Tibial nerve (tissue), 4 donors: ENCODE results near the gene GIPC2. TPM values are rescaled to one million over a fixed set of nuclear protein-coding genes. Genes with fewer than 3 reads are reported as not detected.

ENCODE experiments used
- DNase-seq, 2 donors: peaks; one replicate each; pipeline ENCODE4 v3.0.0-alpha.2; 2019; ENCODE audit warnings: low spot score in 2 of 2
- H3K27ac ChIP-seq, 4 donors: fragments of 200-600 bp; sonication (generic) in 3 of 4; one replicate each; pipeline ENCODE4 v1.5.1; 2017 to 2019; ENCODE audit warnings: mild to moderate bottlenecking in 1 of 4
- H3K27me3 ChIP-seq, 2 donors: fragments of 200-600 bp; sonication (generic) in 1 of 2; one replicate each; pipeline versions ENCODE4 v1.5.1 to v1.6.0; 2017 to 2019
- H3K36me3 ChIP-seq, 3 donors: fragments of 200-600 bp; sonication (generic); one replicate each; pipeline ENCODE4 v1.5.1; 2018 to 2019
- H3K4me1 ChIP-seq, 4 donors: fragments of 200-600 bp; sonication (generic) in 3 of 4; one replicate each; pipeline ENCODE4 v1.5.1; 2017 to 2019
- H3K4me3 ChIP-seq, 4 donors: fragments of 200-600 bp; sonication (generic) in 3 of 4; one replicate each; pipeline ENCODE4 v1.5.1; 2017 to 2019; ENCODE audit warnings: mild to moderate bottlenecking in 1 of 4, moderate library complexity in 1 of 4
- H3K9me3 ChIP-seq, 4 donors: fragments of 200-600 bp; sonication (generic) in 3 of 4; one replicate each; pipeline ENCODE4 v1.5.1; 2017 to 2019
- EP300 ChIP-seq, 2 donors: sonication (generic); formaldehyde crosslinking; IDR thresholded peaks; one replicate each; pipeline ENCODE4 v1.6.1; 2017; ENCODE audit warnings: antibody characterized with exemption in 2 of 2, mild to moderate bottlenecking in 1 of 2
- POLR2A ChIP-seq, 2 donors: fragments of 450-650 bp; IDR thresholded peaks; one replicate each; pipeline ENCODE4 v1.6.1; 2017; ENCODE audit warnings: antibody characterized with exemption in 2 of 2, mild to moderate bottlenecking in 2 of 2, moderate library complexity in 2 of 2
- WGBS, 2 donors: methylation state at CpG; one replicate each; pipeline ENCODE4 v1.1.5; 2018; 5-methylcytosine and 5-hydroxymethylcytosine counted together
- small RNA-seq: library from RNA; depleted of rRNA; stranded (forward); fragments of <200 nt; gene quantifications from one replicate; pipeline ENCODE3, GENCODE V24; 2016
- total RNA-seq, 4 donors: library from RNA; depleted of rRNA; stranded (reverse); fragments of >200 nt; gene quantifications; one replicate each; pipeline ENCODE4 v1.1.0, GENCODE V29; 2016
- TF ChIP-seq, protein P1 (sequence below), 5 experiments: fragments of 200-600 bp in 3 of 5; fragments of 450-650 bp in 2 of 5; sonication (generic) in 3 of 5; IDR thresholded peaks; one replicate each; pipeline ENCODE4 v1.5.1; 2016 to 2019; ENCODE audit warnings: antibody characterized with exemption in 5 of 5, mild to moderate bottlenecking in 3 of 5, moderate library complexity in 2 of 5

The GIPC2 gene
- total RNA-seq, 4 donors from 2014 or later: 2.1 to 6.9 (median 3.7) TPM

- 79 to 86% methylated on average over 4 of the region's 4 CpGs for WGBS, 2 donors
- DNase-seq: no peak
- Histone ChIP-seq H3K4me3 (no peak overlapping the region), H3K9me3 (no peaks in the 10 kb centered on the region), H3K27me3 (no peaks in the 10 kb centered on the region), H3K36me3 (no peaks in the 10 kb centered on the region), H3K27ac (no peak overlapping the region), H3K4me1 (no peaks in the 10 kb centered on the region)
- TF ChIP-seq POLR2A (IDR thresholded peaks at IDR 0.05) (no peak), EP300 (IDR thresholded peaks at IDR 0.05) (no peak)
- TF ChIP-seq, protein P1, sequence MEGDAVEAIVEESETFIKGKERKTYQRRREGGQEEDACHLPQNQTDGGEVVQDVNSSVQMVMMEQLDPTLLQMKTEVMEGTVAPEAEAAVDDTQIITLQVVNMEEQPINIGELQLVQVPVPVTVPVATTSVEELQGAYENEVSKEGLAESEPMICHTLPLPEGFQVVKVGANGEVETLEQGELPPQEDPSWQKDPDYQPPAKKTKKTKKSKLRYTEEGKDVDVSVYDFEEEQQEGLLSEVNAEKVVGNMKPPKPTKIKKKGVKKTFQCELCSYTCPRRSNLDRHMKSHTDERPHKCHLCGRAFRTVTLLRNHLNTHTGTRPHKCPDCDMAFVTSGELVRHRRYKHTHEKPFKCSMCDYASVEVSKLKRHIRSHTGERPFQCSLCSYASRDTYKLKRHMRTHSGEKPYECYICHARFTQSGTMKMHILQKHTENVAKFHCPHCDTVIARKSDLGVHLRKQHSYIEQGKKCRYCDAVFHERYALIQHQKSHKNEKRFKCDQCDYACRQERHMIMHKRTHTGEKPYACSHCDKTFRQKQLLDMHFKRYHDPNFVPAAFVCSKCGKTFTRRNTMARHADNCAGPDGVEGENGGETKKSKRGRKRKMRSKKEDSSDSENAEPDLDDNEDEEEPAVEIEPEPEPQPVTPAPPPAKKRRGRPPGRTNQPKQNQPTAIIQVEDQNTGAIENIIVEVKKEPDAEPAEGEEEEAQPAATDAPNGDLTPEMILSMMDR (IDR thresholded peaks at IDR 0.05): no peak
These were observed 133.1 kb downstream of the GIPC2 start for GRCh38 chr1:78178816-78179215.

- no peaks in the 10 kb centered on the region for H3K9me3 ChIP-seq
- no peaks in the 10 kb centered on the region for H3K36me3 ChIP-seq
- H3K4me1 ChIP-seq: no peaks in the 10 kb centered on the region
- WGBS, 2 donors: 52 to 71% methylated on average over 3 of the region's 3 CpGs
- no peak overlapping the region for H3K27ac ChIP-seq
- no peaks in the 10 kb centered on the region for H3K27me3 ChIP-seq
- no peak for TF ChIP-seq EP300 (IDR thresholded peaks at IDR 0.05)
- TF ChIP-seq, protein P1 (IDR thresholded peaks at IDR 0.05): no peak
- no peak overlapping the region for H3K4me3 ChIP-seq
- DNase-seq: no peak
These were observed 138.8 kb downstream of the GIPC2 start for GRCh38 chr1:78184460-78185072.

Small RNAs within 50 kb of the gene (small RNA-seq; reads per million reads assigned to genes)
- gene AC103591.3 (not detected), gene RNA5SP22 (not detected), gene RNU6-1102P (not detected)

Other genes starting within 250 kb of the GIPC2 start
- 10 to 100 TPM; 18.0 to 22.8 (median 20.5) TPM for gene NEXN, start 157.3 kb upstream of the GIPC2 start, total RNA-seq
- gene FUBP1, start 66.9 kb upstream of the GIPC2 start, total RNA-seq: 100 to 1,000 TPM in 3 of 4 donors, 10 to 100 TPM in 1; 99.0 to 136 (median 121) TPM
- 10 to 100 TPM; 33.9 to 38.0 (median 35.6) TPM for gene DNAJB4, start 41.0 kb upstream of the GIPC2 start, total RNA-seq